LNCaP clone FGC (cell line): ENCODE data around the gene C18orf54.
A peak's percentile ranks its signal among the peaks of the same experiment; 100 is the strongest.
"Not testable (repeated sequence)": the region's sequence is repeated elsewhere in the genome, so short reads cannot be mapped to it uniquely, and the experiment has no call there.

Experiments used
- DNase-seq: peaks from one replicate; pipeline ENCODE4 v3.0.0-alpha.2; 2011; ENCODE audit warnings: low read depth
- H3K4me3 ChIP-seq: 2 replicates; pipeline ENCODE4 v1.5.1; 2011; ENCODE audit warnings: mild to moderate bottlenecking, low read depth, low read length, control low read depth
- TF ChIP-seq, protein P1 (sequence below): IDR thresholded peaks from 2 replicates; pipeline ENCODE4 v1.5.1; 2012; ENCODE audit warnings: mild to moderate bottlenecking; ENCODE audit not compliant: control insufficient read depth, insufficient read depth; ENCODE audit errors: extremely low read depth

Gene C18orf54

DNA sequence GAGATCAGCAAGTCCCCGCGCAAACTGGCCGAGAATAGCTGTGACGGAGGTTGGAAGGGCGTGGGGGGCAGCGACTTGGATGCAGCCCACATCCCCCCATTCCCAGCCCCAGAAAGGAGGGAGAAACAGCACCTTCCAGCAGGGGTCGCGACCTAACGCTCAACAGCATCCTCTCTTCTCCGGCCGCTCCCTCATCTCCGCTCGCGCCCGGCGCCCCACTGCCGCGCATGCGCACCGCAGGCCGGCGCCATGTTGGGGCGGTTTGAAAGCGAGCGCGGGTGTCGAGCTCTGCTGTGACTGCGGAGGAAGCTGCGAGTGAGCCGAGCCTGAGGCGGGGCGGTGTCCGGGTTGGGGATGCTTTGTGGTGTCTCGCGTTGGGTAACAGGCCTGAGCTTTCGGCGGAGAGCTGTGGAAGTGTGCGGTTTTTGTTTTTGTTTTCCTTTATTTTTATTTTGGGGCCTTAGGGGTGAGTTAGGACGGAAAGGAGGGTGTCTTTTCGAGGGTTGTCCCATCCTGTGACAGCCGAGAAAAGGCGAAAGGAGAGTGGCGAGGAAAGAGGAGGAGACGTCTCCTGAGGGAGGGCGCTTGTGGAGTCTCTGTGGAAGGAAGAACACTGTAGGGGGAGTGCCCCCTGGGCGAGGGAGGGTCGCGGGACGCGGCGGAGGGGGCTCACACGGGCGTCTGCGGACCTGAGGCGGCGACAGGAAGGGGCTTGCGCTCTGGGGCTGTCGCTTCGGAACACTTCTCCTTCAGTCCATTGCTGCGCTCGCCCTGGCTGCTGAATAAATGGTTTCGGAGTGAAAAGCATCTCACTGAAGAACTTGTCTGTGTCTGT, at the start of gene C18orf54, which contains the start of gene STARD6:
Gene C18orf54, plus strand, starts transcription at position 247 of the 835 bp plus-strand sequence. CDS start 2,667 bp downstream, outside the sequence.
Gene STARD6, minus strand, starts transcription at position 199 of the 835 bp plus-strand sequence. CDS start 3,285 bp downstream, outside the sequence.
- peak within 1 kb of the TSS; percentile 91 for H3K4me3 ChIP-seq
- TF ChIP-seq, protein P1, sequence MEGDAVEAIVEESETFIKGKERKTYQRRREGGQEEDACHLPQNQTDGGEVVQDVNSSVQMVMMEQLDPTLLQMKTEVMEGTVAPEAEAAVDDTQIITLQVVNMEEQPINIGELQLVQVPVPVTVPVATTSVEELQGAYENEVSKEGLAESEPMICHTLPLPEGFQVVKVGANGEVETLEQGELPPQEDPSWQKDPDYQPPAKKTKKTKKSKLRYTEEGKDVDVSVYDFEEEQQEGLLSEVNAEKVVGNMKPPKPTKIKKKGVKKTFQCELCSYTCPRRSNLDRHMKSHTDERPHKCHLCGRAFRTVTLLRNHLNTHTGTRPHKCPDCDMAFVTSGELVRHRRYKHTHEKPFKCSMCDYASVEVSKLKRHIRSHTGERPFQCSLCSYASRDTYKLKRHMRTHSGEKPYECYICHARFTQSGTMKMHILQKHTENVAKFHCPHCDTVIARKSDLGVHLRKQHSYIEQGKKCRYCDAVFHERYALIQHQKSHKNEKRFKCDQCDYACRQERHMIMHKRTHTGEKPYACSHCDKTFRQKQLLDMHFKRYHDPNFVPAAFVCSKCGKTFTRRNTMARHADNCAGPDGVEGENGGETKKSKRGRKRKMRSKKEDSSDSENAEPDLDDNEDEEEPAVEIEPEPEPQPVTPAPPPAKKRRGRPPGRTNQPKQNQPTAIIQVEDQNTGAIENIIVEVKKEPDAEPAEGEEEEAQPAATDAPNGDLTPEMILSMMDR, result peak; percentile 46
- DNase-seq, result peak; percentile 51

DNA sequence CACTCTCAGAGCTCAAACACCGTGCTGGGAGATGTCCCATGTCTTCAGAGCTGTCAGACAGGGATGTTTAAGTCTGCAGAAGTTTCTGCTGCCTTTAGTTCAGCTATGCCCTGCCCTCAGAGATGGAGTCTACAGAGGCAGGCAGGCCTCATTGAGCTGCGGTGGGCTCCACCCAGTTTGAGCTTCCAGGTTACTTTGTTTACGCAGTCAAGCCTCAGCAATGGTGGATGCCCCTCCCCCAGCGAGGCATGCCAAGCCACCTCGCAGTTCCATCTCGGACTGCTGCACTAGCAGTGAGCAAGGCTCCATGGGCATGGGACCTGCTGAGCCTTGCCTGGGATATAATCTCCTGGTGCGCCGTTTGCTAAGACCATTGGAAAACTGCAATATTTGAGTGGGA, 48.1 kb upstream of the C18orf54 start:
- not testable (repeated sequence) for DNase-seq, H3K4me3 ChIP-seq

GRCh38 chr18:54316071-54316820, 41.5 kb upstream of the C18orf54 start:
- TF ChIP-seq, protein P1, result no peak
- no peak overlapping the region for H3K4me3 ChIP-seq
- DNase-seq, result peak; percentile 60

GRCh38 chr18:54323561-54323960, 34.1 kb upstream of the C18orf54 start:
- DNase-seq, result no peak
- TF ChIP-seq, protein P1, result no peak

DNA sequence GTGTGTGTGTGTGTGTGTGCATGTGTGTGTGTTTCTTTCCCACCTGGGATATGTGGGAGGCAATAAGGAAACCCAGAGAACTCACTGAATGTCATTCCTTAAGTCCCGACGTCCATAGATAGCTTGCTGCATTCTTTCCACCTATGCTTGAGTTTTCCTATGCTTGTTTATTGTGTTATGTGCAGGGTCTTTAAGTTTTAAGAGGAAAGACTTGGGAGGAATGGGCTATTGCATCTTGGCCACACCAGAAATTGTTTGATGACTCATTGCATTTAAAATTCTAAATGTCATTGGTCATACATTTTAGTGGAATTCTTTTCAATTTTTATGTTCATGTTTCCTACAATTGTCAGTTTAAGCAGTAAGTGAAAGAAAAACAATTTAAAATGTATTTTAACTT, 33.7 kb upstream of the C18orf54 start:
- TF ChIP-seq, protein P1, result no peak
- no peak overlapping the region for H3K4me3 ChIP-seq
- no peak for DNase-seq

More at GRCh38 chr18:54323561-54323960, 34.1 kb upstream of the C18orf54 start:
- H3K4me3 ChIP-seq, result no peak overlapping the region

DNA sequence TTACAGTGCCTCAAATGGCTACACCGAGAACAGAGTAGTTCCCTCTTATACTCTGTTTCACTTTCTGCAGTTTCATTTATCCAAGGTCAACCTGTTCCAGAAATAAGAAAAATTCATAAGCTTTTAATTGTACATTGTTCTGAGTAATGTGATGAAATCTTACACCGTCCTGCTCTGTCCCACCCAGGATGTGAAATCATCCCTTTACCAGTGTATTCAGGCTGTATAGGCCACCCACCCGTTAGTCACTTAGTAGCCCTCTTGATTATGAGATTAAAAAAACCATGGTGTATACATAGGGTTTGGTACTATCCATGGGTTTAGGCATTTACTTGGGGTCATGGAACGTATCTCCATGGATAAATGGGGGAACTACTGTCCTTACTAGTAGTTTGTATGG, 29.9 kb upstream of the C18orf54 start:
- TF ChIP-seq, protein P1, result no peak
- DNase-seq, result no peak
- no peak overlapping the region for H3K4me3 ChIP-seq

DNA sequence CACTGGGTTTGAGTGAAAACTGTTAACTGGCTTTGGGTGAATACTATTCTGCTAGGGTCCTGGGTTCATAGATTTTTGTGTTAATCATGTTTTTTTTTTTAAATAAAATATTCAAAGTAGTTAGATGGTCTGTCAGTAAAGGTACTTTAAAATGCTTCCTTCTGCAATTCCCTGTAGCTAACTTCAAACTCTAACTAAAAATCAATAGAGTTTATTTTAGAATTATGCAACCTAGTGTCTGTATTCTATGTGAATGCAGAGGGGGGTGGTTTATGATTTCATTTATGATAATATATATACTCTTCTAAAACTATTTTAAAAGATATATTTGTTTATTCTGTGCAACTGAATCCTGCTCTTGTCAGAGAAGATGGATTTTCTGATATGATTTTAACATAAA, 27.9 kb upstream of the C18orf54 start:
- no peak overlapping the region for H3K4me3 ChIP-seq
- no peak for DNase-seq
- TF ChIP-seq, protein P1, result no peak
